GM19395 (cell line): ENCODE data around the gene RGS1.

Experiments
- ATAC-seq: cut with Tn5 transposase; IDR thresholded peaks from one replicate; pipeline ENCODE4 v1.9.1; 2021; ENCODE audit warnings: mild to moderate bottlenecking, moderate library complexity; ENCODE audit not compliant: unreplicated experiment

RGS1 gene

GRCh38 chr1:192580351-192580962 is 4.9 kb downstream of the RGS1 start:
- peak; percentile 31 for ATAC-seq

- ATAC-seq: peak; percentile 7
These were observed 5.8 kb downstream of the RGS1 start for GRCh38 chr1:192581131-192581927.

GRCh38 chr1:192584866-192585265 is 9.3 kb downstream of the RGS1 start:
- ATAC-seq: no peak

GRCh38 chr1:192587386-192588266 is 12.1 kb downstream of the RGS1 start:
- ATAC-seq: no peak

GRCh38 chr1:192588546-192588945 is 13.0 kb downstream of the RGS1 start:
- no peak for ATAC-seq

GRCh38 chr1:192589813-192590212 is 14.2 kb downstream of the RGS1 start:
- no peak for ATAC-seq

GRCh38 chr1:192592517-192592916 is 16.9 kb downstream of the RGS1 start:
- ATAC-seq: no peak

GRCh38 chr1:192592981-192593708 is 17.6 kb downstream of the RGS1 start:
- no peak for ATAC-seq

- ATAC-seq: no peak
These were observed 19.7 kb downstream of the RGS1 start for GRCh38 chr1:192595299-192595698.

GRCh38 chr1:192598589-192598988 is 23.0 kb downstream of the RGS1 start:
- ATAC-seq: peak; percentile 47

GRCh38 chr1:192600275-192600674 is 24.7 kb downstream of the RGS1 start:
- no peak for ATAC-seq

GRCh38 chr1:192601143-192601542 is 25.6 kb downstream of the RGS1 start:
- ATAC-seq: peak; percentile 48

- ATAC-seq: no peak
These were observed 26.0 kb downstream of the RGS1 start for GRCh38 chr1:192601567-192601966.

- no peak for ATAC-seq
These were observed 27.2 kb downstream of the RGS1 start for GRCh38 chr1:192602757-192603156.

GRCh38 chr1:192603218-192603787 is 27.7 kb downstream of the RGS1 start:
- no peak for ATAC-seq

GRCh38 chr1:192604979-192605620 is 29.5 kb downstream of the RGS1 start:
- peak; percentile 42 for ATAC-seq

GRCh38 chr1:192608671-192609070 is 33.1 kb downstream of the RGS1 start:
- no peak for ATAC-seq

- peak; percentile 99 for ATAC-seq
These were observed 33.8 kb downstream of the RGS1 start for GRCh38 chr1:192609110-192610079.
